ENCODE data around the gene PCGF3. TPM values are rescaled to one million over a fixed set of nuclear protein-coding genes. Genes with fewer than 3 reads are reported as not detected.
A peak's percentile ranks its signal among the peaks of the same experiment; 100 is the strongest.

The PCGF3 gene
- polyA plus RNA-seq, 1 donor, result 62.9 TPM

DNA sequence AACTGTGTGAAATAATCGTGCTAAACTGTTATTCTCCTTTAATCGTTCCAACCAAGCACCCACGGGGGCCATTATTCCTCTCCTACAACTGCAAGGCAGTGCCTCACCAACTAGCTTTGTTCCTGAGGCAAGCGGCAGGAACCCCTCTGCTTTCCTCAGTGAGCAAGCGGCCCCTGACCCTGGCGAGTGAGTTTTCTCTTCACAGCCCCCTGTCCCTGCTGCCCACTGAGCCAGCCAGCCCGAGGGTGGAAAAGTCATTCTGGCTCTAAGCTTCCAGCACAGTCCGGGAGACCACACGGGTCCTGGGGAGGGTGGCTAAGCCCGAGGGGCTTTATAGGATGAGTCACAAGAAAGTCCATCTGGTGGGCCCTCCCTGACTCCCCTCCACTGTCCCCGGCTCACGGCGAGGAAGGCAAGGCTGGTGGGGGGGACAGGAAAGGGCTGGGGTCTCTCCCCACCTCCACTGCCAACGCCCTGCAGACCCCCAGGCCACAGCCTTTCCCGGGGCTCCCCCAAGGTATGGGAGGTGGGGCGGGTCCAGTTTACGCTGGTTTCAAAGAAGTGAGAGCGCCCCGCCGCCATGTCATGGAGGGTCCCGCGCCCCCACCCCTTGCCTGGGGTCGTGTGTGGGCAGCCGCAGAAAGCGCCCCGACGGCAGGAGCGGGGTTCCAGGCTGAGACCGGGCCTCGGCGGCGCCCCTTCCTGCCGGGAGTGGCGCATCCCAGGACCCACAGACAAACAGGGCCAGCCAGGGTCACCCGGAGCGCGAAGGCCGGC is 75.3 kb downstream of the PCGF3 start:
- no peak for DNase-seq (ENCODE audit: low read depth)

DNA sequence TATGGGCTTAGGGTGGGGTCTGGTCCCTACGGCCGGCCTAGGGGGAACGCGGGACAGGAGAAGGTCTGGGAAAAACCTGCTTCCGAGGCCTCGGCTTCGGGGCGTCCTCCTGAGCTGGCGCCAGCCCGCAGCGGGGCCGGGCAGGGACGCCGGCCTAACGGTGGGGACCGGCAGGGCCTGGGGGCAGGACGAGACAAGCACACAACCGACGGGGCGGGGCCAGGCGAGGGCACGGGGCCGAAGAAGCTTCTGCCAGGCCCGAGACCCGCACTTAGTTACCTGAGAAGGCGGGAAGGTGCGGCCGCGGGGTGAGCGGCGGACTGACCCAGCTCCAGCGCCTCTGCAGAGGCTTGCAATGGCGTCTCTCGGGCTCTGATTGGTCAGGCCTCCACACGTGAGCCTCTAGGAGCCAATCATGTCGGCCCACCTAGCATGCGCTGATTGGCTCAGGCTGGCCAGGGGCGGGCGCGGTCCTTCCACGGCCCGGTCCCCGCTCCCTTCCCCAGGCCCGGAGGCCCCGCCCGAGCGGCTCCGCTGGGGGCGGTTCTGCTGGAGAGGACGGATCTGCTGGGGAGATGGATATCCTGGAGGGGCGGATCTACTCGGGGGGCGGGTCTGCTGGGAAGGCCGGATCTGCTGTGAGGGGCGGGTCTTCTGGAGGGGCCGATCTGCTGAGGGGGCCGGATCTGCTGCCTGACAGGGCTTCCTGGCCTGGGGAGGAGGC is 76.0 kb downstream of the PCGF3 start:
- peak; percentile 92 for DNase-seq (ENCODE audit: low read depth)

DNA sequence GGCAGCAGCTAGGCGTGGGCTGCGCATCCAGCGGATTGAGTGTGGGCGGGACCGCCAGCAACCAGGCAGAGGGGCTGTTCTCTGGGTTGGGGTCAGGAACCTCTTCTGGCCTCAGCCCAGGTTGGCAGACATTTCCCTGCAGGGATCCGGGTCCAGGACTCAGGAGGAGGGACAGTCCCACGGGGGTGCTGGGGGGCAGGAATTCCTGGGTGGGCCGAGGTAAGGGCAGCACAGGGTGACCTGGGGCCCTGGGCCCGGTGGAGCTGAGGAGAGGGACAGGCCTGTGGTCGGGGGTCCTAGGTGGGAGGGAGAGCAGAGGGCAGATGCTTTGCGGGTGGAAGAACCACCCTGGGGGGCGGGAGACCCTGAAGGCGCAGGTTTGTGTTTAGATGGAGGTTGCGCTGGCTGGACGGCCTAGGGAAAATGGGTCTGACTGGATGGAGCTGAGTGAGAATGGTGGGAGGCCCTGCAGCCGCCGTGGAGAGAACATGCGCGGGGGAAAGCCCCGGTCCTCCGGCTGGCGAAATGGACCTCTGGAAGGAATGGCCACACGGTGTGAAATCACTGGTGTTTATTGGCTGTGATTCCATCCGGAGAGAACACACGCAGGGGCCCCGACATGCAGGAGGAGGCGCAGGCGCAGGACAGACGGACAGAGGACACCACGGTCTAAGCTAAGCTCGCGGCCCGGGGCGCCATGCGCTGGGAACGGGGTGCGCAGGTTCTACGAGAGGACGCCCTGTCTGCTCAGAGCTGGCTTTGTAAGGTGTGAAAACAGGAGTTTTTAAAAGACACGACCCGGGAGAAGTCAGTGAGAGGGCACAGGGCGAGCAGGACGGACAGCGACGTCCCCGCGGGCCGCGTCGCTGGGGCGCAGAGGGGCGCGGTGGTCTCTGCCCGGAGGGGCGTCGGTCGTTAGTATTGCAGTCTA is 79.0 kb downstream of the PCGF3 start:
- DNase-seq (ENCODE audit: low read depth), result no peak

DNA sequence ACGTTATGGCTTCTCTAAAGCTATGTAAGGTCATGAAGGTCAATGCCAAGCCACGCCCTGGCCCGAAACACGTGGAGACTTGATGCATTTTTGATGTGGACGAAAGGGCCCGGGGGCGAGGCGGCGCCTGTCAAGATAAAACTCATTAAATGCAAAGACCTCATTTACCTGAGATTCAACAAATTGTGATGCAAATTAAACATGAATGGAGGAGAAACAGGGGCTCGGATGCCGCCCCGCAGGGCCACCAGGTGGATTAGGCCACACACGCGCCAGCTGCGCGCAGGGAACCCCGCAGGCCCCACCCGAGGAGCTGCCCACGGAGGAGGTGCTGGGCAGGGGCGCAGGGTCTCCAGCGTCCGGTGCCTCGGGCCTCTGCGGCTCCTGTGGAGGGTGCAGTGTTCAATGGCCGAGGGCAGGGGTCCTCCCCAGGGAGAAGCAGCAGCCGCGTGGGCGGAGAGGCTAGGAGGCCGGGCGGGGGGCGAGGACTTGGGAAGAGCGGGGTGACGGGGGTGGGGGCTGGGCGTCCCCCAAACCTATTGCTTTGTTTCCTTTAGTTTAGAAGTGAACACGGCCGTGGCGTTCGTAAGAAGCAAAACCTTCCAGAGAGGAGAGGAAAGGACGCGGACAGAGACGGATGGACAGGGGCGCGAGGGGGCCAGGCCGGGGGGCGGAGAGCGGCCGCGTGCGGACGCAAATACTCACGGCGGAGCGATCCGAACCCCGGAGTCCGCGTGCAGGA is 79.9 kb downstream of the PCGF3 start:
- no peak for DNase-seq (ENCODE audit: low read depth)

DNA sequence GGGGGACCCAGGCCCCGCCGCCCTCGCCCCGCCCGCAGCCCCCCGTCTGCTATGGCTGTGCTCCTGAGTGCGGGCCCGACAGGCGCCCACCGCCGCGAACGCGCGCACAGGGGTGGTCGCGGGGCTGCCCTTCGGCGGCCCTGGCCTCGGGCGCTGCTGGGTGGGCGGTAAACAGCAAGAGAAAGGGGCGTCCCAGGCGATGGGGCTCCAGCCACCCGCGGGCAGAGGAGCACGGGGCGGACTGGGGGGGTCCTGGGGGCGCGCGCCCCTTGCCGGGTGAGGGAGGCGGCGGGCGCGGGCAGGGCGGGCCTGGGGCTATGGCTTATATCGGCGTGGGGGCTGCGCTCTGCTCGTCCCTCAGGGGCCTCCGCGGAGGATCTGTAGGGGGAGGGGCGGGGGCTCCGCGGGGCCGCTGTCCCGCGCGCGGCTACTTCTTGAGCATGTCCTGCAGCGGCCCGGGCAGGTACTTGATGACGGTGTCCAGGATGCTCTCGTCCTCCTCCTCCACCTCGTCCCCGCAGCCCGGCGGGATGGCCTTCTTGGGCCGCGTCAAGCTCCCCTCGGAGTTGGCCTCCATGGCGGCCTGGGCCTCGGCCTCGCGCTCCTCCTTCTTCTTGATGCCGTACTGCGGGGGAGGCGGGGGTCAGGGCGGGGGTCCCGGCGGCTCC is 80.6 kb downstream of the PCGF3 start:
- no peak for DNase-seq (ENCODE audit: low read depth)

DNA sequence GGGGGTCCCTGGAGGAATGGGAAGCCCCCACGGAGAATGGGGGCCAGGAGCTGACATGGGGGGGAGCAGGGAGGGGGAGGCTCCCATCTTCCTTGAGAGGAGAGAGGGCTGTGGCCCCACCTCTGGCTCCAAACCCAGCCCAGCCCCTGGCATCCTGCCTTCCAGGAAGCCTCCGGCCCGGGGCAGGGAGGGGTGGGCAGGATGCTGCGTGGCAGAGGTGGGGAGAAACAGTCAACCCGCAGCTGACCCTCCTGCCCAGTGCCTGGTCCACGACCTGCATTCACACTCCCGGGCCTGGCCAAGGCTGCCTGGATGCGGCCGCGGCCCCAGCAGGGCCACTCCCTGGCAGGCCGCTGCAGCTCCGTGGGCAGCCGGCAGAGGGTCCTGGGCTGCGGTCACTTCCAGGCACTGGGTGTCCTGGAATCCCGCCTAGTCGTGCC is 81.2 kb downstream of the PCGF3 start:
- DNase-seq (ENCODE audit: low read depth), result no peak

DNA sequence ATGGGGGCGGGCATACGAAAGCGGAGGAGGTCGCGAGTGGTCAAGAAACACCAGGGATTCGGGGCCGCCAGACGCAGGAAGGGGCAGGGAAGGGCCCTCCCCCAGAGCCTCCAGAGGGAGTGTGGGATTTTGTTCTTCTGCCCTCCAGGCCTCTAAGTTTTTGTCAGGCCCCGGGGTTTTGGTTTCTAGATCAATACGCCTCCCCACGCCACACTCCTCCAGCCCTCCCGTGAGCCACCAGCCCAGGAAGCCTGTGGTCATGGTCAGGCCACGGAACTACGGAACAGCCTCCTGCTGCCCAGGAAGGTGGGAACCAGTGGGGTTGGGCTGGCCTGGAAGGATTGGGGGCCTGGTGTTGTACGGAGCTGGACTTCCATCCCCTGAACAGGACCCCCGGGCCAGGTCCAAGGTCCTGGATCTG is 81.9 kb downstream of the PCGF3 start:
- DNase-seq (ENCODE audit: low read depth), result no peak

DNA sequence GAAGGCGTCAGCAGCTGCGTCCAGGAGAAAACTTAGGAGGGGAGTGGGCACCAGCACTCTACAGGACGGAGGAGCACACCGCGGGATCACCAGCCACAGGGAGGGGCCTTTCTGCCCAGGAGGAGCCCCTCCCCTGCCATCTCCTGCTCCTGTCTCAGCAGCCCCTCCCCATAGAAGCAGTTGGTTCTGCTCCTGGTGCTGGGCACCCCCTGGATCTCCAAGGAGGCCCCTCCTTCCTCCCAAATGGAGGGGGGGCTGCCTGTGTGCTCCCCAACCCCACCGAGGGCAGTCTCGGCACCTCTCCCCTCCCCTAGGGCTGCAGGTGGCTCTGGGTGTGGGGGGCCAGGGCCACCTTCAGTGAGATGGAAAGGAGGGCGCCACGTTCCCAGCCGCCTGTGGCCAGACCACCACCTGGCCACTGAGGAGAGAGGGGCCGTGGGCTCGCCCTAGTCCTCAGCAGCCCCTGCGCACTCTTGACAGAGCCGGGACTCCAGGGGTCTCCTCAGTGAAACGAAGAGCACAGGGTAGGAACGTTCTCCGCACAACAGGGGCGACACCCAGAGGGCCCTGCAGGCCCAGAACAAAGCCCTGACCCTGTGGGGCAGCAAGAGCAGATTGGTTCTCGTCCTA is 82.5 kb downstream of the PCGF3 start:
- no peak for DNase-seq (ENCODE audit: low read depth)

DNA sequence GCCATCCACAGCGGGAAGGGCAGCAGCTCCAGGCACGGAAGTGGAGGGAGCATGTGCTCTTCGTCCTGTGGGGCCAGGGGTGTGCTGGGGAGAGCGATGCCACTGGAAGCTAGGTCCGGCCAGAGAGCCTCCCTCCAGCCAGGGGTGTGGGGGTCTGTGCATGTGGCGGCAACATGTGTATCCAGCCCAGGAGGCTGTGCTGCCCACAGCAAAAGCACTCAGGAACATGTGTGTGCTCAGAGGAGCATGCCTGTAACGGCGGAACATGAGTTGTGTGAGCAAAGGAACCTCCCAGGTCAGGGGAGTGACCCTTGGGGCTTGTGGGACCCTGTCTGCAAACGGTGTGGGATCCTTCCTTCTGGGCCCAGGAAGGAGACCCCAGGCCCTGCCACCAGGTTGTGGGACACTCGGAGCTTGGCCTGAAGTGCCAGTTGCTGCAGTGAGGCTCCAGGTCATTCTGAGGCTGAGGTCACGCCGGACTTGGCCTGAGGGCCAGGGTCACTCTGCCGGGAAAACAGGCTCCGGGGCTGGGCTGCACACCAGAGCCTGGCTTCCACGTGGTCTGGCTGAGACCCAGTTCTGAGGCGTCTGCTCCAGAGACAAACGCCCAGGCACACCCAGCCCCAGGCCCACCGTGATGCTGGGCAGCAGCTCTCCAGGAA is 83.1 kb downstream of the PCGF3 start:
- no peak for DNase-seq (ENCODE audit: low read depth)

DNA sequence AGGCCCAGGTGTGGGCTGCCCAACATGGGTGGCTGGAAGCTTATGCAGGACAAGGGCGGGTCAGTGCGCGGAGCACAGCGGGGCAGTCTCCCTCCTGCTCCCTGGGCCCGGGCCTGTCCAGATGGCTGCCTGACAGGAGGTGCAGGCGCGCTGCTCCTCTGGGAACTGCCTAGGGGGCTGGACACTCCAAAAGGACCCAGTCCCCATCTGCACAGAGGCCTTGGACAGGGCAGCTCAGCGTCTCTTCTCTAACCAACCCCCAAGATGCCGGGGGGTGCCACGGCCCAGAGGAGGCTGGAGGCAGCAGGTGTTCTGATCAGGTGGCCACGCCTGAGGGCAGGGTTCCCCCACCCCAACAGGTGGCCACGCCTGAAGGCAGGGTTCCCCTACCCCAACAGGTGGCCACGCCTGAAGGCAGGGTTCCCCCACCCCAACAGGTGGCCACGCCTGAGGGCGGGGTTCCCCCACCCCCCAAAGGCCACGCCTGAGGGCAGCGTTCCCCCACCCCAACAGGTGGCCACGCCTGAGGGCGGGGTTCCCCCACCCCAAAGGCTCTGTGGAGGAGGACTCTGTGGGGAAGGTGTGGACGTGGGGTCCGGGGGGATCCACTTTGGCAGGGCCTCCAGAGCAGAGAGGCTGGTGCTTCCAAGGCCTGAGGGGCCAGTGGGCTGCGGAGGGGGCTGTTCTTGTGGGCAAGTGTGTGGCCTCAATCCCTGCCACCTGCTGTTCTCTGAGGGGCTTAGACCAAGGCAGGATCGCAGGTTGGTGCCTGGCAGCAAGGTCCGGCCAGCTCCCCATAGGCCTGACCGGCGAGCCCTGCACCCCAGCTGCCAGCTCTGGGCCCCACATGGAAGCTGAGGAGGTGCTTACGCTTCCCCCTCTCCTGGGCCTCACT is 84.2 kb downstream of the PCGF3 start:
- no peak for DNase-seq (ENCODE audit: low read depth)

DNA sequence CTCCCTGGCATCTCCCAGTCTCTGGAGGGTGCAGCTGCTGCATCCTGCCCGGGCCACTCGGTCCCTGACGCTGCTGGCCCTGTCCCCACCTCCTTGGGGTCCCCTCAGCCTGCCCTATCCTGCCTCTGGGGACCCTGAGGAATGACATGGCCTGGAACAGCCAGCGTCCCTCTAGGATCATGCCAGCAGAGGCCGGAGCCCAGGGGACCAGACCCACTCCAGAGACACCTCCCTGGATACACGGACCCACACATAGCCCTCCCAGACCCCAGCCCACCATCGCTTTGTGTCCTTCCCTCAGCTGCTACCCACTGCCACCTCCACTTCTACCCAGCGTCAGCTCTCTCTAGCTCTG is 84.8 kb downstream of the PCGF3 start:
- DNase-seq (ENCODE audit: low read depth), result no peak

DNA sequence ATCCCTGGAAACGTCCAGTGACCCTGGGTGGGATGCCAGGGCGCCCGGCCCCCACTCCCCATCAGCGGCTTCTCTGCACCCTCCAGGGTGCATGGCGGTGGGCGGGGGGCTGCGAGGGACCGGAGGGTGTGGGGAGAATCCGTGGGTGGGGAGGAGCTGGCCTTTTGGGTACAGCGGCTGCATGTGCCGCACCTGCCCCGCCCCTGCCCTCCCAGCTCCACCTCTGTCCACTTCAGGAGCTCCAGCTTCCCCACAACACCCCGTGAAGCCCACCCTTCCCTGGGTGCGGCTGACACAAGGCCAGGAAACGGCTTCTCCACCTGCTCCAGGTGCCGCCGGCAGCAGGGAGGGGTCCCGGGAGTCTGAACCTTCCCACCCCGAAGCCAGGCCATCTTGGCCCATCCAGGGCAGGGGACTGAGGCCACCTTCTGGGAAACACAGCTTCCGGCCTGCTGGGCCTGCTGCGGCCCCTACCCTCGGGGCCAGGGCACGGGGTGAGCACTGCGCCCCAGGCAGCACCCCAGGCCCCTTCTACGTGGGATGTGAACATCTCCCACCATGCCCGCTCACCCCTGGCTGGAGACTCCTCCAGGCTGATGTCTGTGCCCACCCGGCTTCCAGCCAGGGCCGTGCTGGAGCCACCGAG is 85.7 kb downstream of the PCGF3 start:
- no peak for DNase-seq (ENCODE audit: low read depth)

DNA sequence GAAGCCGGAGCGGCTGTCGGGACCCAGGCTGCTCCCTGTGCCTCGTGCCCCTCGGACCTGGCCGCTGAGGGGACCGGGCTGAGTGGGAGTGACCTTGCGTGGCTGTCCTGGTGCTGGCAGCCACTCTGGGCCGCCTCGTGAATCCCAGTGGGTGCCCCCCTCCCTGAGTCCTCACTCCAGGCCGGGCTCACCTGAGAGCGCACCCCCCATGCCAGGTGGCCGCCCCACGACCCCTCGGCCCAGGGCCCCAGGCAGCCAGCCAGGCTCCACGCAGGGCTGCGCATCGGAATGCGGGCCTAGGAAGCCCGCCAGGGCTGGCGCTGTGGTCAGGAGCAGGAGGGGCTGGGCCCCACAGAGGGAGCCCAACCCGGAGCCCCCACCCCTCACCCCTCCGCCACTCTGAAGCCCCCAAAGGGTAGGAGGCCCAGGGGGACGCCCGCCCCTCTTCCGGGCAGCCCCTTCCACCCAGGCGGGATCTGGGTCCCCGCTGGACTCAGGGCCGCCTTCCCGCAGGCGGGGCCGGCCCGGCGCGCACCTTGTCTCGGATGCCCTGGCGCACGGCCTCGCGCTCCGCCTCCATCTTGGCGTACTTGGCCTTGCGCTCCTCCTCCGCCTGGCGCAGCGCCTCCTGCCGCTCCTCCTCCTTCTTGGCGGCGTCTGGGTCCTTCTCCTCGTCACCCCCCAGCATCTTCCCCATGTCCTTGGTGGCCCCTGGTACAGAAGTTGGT is 86.4 kb downstream of the PCGF3 start:
- no peak for DNase-seq (ENCODE audit: low read depth)

DNA sequence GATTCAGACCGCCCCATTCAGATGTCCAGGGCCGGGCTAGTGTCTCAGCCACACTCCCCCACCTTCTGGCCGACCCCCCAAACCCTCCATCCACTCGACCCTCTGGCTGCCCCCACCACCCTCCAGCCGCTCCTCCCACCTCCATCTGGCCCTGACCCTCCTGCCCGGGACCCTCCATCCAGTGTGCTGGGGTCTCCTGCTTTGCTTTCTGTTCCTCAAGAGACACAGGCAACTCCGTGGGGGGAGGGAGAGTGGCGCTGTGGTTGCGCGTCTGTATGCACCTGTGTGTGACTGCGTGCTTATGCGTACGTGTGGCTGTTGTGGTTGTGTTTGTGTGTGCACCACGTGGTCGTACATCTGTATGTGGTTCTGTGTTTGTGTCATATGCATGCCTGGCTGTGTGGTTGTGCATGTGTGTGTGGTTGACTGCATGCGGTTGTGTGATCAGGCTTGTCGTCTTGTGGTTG is 87.0 kb downstream of the PCGF3 start:
- no peak for DNase-seq (ENCODE audit: low read depth)

DNA sequence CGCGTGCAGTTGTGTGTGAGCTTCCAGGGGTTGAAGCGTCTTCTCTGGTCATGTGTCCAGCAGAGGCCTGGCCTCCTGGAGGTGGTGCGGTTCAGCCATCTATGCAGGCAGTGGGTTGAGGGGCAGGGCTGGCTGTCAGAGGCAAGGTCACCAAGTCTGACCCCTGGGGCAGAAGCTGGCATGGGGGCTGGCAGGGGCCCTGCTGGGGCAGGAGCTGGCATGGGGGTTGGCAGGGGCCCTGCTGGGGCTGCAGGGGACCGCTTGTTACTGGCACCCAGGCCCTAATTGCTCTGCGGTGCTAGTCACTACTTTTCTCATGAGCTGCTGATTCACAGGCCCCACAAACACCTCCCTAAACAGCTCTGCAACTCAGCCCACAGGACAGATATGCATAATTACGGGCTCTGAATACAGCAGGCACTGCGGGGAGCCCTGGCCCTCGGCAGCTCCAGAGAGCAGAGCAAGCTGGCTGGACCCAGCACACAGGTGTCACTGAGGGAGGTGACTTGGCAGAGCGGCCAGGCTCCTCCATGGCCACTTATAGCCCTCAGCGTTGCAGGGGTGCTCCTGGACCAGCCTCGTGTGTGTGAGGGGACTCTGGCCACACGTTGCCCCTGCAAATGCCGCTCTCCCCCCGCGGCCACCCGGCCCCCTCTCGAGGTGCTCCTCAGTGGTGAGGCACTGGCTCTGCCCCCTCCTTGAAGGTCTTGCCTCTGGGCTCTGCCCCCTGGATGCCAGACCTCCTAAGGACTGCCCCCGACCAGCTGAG is 87.6 kb downstream of the PCGF3 start:
- DNase-seq (ENCODE audit: low read depth), result no peak

DNA sequence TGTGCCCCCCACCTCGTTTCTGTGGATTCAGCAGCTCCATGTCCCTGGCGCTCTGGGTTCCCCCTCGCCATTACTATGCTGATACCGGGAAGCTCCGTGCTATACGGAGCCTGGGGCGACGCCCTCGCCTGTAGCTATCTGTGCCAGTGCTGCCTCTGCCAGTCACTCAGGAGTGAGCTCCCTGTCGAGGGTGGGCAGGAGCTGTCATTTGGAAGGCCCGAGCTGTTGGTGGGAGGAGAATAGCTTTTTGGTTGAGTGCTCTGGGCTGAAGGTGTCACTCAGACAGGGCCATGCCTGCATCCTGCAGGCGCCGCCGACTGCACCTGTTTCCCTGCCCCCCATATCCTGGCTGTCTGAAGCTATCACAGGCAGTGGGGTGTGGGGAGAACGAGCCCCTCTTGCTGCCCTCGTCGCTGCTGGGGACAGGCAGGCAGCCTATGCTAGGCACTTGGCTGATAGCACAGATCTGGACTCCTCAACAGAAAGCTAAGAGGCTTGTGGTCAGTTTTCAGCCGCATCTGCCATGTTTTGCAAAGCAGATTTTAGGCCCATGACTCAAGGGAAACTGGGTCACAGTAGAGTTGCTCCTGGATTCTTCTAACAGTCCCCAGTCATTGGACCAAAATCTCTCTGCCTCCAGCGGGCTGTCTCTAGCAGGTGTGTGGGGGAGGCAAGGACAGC is 88.4 kb downstream of the PCGF3 start:
- DNase-seq (ENCODE audit: low read depth), result no peak

Measured in forelimb muscle (tissue), 1 donor.